GM21717 (cell line): ENCODE data around the gene ASB6.

ENCODE experiments used
- ATAC-seq: cut with Tn5 transposase; IDR thresholded peaks from one replicate; pipeline ENCODE4 v1.9.1; 2021; ENCODE audit warnings: mild to moderate bottlenecking, moderate library complexity; ENCODE audit not compliant: unreplicated experiment

Gene ASB6, protein sequence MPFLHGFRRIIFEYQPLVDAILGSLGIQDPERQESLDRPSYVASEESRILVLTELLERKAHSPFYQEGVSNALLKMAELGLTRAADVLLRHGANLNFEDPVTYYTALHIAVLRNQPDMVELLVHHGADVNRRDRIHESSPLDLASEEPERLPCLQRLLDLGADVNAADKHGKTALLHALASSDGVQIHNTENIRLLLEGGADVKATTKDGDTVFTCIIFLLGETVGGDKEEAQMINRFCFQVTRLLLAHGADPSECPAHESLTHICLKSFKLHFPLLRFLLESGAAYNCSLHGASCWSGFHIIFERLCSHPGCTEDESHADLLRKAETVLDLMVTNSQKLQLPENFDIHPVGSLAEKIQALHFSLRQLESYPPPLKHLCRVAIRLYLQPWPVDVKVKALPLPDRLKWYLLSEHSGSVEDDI

DNA sequence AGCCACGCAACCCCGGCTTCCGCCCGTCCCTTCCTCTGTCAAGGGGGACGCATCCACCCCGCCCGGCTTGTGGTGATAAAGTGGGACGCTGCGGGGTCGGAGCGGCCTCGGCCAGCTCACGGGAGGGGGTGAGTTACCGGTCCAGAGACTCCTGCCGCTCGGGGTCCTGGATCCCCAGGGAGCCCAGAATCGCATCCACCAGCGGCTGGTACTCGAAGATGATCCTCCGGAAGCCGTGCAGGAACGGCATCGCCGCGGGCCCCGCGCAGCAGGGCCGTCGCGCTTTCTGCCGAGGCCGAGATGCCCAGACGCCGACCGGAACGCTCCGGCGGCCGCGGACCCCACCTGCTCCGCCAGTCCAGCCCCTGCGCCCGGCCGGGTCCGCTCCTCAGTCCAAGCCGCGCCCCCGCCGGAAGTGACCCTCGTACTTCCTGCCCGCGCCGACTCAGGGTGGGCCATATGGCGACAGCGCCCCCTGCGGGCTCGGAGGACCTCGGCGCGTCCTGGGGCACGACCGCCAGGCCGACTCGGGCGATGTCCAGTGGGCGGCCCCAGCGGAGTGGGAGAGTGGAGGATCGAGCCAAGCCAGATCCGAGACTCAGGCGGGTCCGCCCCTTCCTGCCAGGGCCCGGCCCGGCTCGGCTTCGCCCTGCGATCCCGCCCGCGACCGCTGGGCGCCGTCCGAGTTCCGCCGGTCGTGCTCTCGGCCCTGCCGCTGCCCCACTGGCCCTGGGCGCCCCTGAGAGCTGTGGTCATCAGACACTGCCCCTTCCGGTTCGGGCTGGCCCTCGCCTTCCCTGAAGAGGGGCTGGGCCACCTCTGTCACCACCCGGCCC, at the start of gene ASB6:
ASB6 (minus strand) TSS at position 402 of the 836 bp plus-strand sequence; CDS start at position 250, 152 bp downstream.
- ATAC-seq, result peak; percentile 84

GRCh38 chr9:129688285-129689043, 46.5 kb upstream of the ASB6 start:
- ATAC-seq, result no peak

- no peak for ATAC-seq
These were observed 45.4 kb upstream of the ASB6 start for GRCh38 chr9:129687391-129687790.

GRCh38 chr9:129686736-129687135, 44.8 kb upstream of the ASB6 start:
- no peak for ATAC-seq

DNA sequence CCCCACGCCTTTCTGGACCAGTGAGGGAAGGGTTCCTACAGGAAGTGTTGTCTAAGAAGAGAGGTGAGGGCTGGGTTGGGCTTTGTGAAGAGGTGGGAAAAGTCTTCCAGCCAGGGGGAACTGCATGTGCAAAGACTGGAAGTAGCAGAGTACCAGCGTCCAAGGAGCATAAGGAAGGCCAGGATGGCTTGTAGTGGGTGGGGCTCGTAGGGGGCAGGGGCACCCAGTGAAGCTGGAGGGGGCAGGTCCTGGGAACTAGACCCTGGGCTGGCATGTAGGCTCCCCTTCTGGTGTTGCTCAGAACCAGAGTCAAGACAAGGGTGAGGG, 43.9 kb upstream of the ASB6 start:
- no peak for ATAC-seq

- ATAC-seq, result no peak
These were observed 43.4 kb upstream of the ASB6 start for GRCh38 chr9:129685220-129685932.

- no peak for ATAC-seq
These were observed 40.4 kb upstream of the ASB6 start for GRCh38 chr9:129682381-129682780.

DNA sequence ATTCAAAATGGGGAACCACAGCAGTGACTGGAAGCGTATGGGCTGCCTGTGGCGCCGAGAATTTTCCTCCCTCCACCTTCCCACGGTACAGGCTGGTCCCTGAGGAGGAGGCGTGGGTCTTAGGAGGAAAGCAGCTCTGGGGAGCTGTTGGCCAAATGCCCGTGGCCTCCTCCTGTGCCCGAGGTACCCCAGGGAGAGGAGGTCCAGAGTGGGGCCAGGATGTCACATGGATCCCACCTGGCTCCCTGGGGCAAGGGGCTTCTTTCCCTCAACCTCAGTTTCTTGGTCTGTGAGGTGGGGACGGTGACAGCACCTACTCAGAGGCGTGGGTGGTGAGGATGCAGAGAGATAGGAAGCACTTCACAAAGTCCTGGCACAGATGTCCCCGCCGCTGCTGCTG, 40.0 kb upstream of the ASB6 start:
- ATAC-seq, result no peak

DNA sequence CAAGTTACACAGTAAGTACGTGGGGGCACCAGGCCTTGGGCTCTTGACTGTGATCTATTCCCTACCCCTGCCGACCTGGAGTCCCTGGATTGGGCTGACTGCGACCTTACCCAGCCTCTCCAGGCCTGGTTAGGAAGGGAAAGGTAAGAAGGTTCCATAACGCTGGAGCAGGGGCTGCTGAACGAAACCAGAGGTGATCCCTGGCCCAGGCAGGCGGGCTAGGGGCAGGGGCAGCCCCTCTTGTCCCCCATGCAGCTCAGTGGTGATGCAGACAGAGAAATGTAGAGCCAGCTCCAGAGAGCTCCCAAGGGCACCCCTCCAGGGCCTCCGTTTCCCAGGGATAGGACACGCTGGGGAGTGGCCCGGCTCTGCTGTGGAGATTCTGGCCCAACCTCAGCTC, 37.6 kb upstream of the ASB6 start:
- no peak for ATAC-seq

- ATAC-seq, result no peak
These were observed 36.9 kb upstream of the ASB6 start for GRCh38 chr9:129678844-129679243.

DNA sequence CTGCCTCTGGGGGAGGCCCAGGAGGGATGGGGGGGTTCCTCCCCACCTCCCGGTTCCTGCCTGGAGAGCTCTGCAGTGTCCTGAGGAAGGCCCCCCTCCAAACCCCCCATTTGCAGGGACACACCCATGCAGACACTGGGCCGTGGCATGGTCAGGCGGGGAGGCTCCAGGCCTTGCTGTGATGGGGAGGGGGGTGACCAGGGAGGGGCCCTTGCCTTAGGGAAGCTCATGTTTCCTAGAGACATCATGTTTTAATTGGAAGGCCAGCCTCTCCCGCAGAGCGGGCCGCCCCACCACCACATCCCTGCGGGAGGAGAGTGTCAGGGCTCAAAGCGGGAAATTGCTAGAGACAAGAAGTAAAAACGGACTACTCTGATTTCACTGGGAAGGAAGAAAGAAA, 35.5 kb upstream of the ASB6 start:
- ATAC-seq, result no peak

- ATAC-seq, result no peak
These were observed 35.0 kb upstream of the ASB6 start for GRCh38 chr9:129676975-129677374.

DNA sequence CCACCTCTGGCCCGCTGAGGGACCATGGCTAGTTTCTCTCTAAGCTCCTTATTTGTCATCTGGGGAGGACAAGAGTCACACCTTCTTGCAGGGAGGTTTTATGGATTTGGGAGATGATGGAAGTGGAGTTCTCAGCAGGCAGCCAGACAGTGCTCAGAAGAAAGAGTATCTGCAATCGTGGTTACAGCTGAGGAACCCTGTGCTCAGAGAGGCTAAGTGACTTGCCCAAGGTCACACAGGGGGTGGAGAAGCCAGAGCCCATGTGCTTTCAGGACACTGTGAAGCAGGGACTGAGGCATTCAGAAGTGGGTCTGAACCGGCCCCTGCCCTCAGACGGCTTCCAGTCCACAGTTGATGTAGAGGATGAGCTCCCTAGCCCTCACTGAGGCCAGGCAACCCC, 34.3 kb upstream of the ASB6 start:
- no peak for ATAC-seq

DNA sequence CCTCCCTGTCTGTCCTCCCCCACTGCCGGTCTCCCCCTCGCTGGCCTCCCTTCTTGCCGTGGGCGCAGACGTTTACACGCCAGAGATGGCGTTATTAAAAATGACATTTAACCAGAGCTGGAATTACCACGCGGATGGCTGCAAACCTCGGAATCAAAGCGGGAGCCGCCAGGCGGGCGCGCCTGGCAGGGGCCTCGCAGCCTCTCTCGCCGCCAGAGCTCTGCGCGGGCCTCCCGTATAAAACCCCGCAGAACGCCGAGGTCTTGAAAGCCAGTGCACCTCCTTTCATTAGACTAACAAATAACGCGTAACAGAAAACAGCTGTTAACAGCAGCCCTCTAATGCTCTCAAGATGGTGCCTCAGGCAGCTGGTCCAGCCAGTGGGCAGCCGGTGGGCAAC, 33.7 kb upstream of the ASB6 start:
- ATAC-seq, result no peak

GRCh38 chr9:129674229-129674628, 32.3 kb upstream of the ASB6 start:
- ATAC-seq, result no peak

DNA sequence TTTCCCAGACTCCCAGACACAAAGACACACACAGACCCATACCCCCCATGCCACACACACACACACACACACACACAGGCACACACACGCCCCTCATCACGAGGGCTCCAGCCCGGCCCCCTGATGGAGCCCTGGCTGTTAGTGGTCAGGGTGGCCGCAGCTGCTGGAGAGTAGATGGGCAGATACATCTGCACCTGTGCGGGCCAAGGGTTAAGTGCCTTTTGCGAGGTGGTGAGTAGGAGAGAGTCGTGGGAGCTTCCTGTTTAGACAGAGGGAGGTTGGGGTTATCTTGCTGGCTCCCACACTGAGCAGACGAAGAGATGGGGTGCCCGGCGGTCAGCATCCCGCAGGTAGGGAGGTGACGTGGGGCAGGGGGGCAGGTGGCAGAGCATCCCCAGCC, 31.7 kb upstream of the ASB6 start:
- no peak for ATAC-seq

- ATAC-seq, result no peak
These were observed 30.8 kb upstream of the ASB6 start for GRCh38 chr9:129672702-129673101.

- ATAC-seq, result no peak
These were observed 29.6 kb upstream of the ASB6 start for GRCh38 chr9:129671519-129671918.

DNA sequence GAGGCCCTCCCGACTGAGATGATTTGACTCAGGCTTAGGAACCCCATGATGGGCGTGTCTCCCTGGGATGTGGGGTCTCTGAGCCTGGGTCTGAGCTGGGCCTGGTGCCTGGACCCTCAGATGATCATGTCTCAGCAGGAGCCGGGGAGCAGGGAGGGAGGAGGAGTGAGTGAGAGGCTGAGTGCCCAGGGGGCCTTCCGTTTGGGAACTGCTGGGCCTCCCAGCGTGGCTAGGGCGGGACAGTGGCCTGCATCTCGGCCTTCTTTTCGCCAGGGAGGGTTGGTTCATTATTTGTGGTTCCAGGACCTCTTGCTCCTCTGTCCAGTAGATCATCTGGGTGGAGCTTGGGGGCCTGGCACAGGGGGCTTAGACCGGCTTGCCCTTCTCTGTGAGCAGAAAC, 29.1 kb upstream of the ASB6 start:
- no peak for ATAC-seq

DNA sequence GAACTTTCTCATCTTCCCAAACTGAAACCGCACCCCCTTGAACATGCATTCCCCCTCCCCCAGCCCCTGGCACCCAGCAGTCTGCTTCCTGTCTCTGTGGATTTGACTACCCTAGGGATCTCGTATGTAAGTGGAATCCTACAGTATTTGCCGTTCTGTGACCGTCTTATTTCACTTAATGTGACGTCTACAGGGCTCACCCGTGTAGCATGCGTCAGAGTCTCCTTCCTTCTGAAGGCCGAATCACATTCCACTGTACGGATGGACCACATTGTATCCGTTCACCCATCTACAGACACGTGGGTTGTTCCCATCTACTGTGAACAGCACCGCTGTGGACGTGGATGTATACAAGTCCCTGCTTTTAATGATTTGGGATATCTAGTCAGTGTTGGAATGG, 28.0 kb upstream of the ASB6 start:
- ATAC-seq, result no peak

- ATAC-seq, result no peak
These were observed 27.3 kb upstream of the ASB6 start for GRCh38 chr9:129669141-129669718.
